A549 (cell line): ENCODE measurements around the gene REPS1.

Source experiments
- ZFP36 ChIP-seq: fragments of 450-650 bp; IDR thresholded peaks from 2 replicates; pipeline ENCODE4 v1.6.1; 2014; ENCODE audit warnings: borderline replicate concordance; ENCODE audit not compliant: partially characterized antibody
- TF ChIP-seq, protein P1 (sequence below): fragments of >200 bp; sonication (Bioruptor Twin); formaldehyde crosslinking; IDR thresholded peaks from 3 replicates; pipeline ENCODE4 v1.5.1; 2016

DNA sequence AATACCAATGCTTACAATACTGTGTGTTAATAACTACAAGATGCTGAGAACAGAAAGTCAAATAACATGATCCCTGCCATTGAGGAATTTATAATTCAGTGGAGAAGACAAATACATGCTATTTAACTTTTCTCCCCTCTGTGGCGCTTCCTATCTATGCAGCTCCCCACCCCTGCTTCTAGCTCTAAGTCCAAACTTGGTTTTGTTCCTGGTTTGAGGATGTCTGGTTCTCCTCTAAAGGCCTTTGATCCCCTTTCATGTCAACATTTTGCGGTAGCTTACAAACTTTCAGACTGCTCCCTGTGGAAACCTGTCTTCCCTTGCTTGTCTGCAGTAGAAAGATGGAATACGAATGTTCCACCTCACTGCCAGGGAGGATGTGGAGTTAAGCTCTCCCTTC, 18.4 kb upstream of the REPS1 start:
- no peak for TF ChIP-seq ZFP36
- TF ChIP-seq, protein P1, sequence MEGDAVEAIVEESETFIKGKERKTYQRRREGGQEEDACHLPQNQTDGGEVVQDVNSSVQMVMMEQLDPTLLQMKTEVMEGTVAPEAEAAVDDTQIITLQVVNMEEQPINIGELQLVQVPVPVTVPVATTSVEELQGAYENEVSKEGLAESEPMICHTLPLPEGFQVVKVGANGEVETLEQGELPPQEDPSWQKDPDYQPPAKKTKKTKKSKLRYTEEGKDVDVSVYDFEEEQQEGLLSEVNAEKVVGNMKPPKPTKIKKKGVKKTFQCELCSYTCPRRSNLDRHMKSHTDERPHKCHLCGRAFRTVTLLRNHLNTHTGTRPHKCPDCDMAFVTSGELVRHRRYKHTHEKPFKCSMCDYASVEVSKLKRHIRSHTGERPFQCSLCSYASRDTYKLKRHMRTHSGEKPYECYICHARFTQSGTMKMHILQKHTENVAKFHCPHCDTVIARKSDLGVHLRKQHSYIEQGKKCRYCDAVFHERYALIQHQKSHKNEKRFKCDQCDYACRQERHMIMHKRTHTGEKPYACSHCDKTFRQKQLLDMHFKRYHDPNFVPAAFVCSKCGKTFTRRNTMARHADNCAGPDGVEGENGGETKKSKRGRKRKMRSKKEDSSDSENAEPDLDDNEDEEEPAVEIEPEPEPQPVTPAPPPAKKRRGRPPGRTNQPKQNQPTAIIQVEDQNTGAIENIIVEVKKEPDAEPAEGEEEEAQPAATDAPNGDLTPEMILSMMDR: no peak
